IMR-90 (cell line): ENCODE data around the gene WAC. TPM values are rescaled to one million over a fixed set of nuclear protein-coding genes. Genes with fewer than 3 reads are reported as not detected.

Experiments
- ATAC-seq: fragments of 200-7000 bp; cut with Tn5 transposase; 2 replicates; pipeline ENCODE4 v1.9.1; 2020; ENCODE audit warnings: low read depth, mild to moderate bottlenecking, moderate library complexity
- BruUV-seq: library from RNA; stranded (reverse); fragments of 400-500 nt; replicated peaks from 2 replicates; lab custom pipeline; 2021; lab: Mats Ljungman, UMichigan
- CTCF ChIA-PET: fragments of 300-600 bp; formaldehyde crosslinking; extraction: SDS; loops from one replicate; lab custom pipeline; 2021; ENCODE audit warnings: antibody characterized with exemption; lab: Yijun Ruan, JAX
- POLR2A ChIA-PET: fragments of 300-600 bp; sonication (Branson Sonifier 250); formaldehyde crosslinking; loops from one replicate; lab custom pipeline; 2022; ENCODE audit warnings: antibody characterized with exemption; ENCODE audit not compliant: unreplicated experiment; lab: Charles Lee
- DNase-seq: peaks from one replicate; pipeline ENCODE4 v3.0.0; 2013
- H2AFZ ChIP-seq: replicated peaks from 2 replicates; pipeline ENCODE3; 2013; ENCODE audit warnings: low read length, mild to moderate bottlenecking; ENCODE audit not compliant: poor library complexity
- H2AK5ac ChIP-seq: 2 replicates; pipeline ENCODE4 v1.6.1; 2013; ENCODE audit warnings: low read depth, low read length, inconsistent platforms
- H2AK9ac ChIP-seq: replicated peaks from 2 replicates; pipeline ENCODE3; 2013; ENCODE audit warnings: mild to moderate bottlenecking, low read depth, low read length, moderate library complexity; ENCODE audit not compliant: poor library complexity
- H2BK120ac ChIP-seq: 2 replicates; pipeline ENCODE4 v1.6.1; 2013; ENCODE audit warnings: low read depth, low read length, inconsistent platforms
- H2BK15ac ChIP-seq: 3 replicates; pipeline ENCODE4 v1.6.1; 2013; ENCODE audit warnings: low read depth, low read length, inconsistent platforms
- H2BK20ac ChIP-seq: 2 replicates; pipeline ENCODE4 v1.6.1; 2013; ENCODE audit warnings: low read depth, mild to moderate bottlenecking, inconsistent platforms, low read length, moderate library complexity
- H2BK5ac ChIP-seq: 2 replicates; pipeline ENCODE4 v1.6.1; 2013; ENCODE audit warnings: mild to moderate bottlenecking, low read depth, low read length, inconsistent platforms; ENCODE audit not compliant: poor library complexity, severe bottlenecking
- H3K14ac ChIP-seq: replicated peaks from 2 replicates; pipeline ENCODE4 v1.6.1; 2013; ENCODE audit warnings: low read depth, low read length, inconsistent platforms
- H3K18ac ChIP-seq: 2 replicates; pipeline ENCODE4 v1.6.1; 2013; ENCODE audit warnings: low read depth, low read length, control low read depth
- H3K23ac ChIP-seq: 2 replicates; pipeline ENCODE4 v1.6.1; 2013; ENCODE audit warnings: low read depth, low read length, inconsistent platforms
- H3K27ac ChIP-seq: 2 replicates; pipeline ENCODE4 v1.5.1; 2013; ENCODE audit warnings: mild to moderate bottlenecking, control low read depth, low read length; ENCODE audit not compliant: insufficient read depth
- H3K27me3 ChIP-seq: 2 replicates; pipeline ENCODE4 v1.6.1; 2013; ENCODE audit warnings: low read length; ENCODE audit not compliant: control insufficient read depth, insufficient read depth
- H3K36me3 ChIP-seq: 2 replicates; pipeline ENCODE4 v1.6.1; 2013; ENCODE audit warnings: low read length, mixed read lengths; ENCODE audit not compliant: control insufficient read depth, insufficient read depth
- H3K4ac ChIP-seq: 2 replicates; pipeline ENCODE4 v1.6.1; 2013; ENCODE audit warnings: low read depth, low read length, inconsistent platforms
- H3K4me1 ChIP-seq: 2 replicates; pipeline ENCODE4 v1.6.1; 2013; ENCODE audit warnings: low read length, mixed read lengths; ENCODE audit not compliant: control insufficient read depth, insufficient read depth
- H3K4me2 ChIP-seq: 2 replicates; pipeline ENCODE4 v1.6.1; 2013; ENCODE audit warnings: low read depth, mild to moderate bottlenecking, control low read depth, low read length, moderate library complexity
- H3K4me3 ChIP-seq: 2 replicates; pipeline ENCODE4 v1.5.1; 2013; ENCODE audit warnings: low read depth, mild to moderate bottlenecking, control low read depth, low read length, moderate library complexity; ENCODE audit not compliant: insufficient read depth
- H3K56ac ChIP-seq: 2 replicates; pipeline ENCODE4 v1.6.1; 2013; ENCODE audit warnings: low read length, inconsistent platforms; ENCODE audit not compliant: insufficient read depth; ENCODE audit errors: extremely low read depth
- H3K79me1 ChIP-seq, 2 experiments: 2 replicates each; pipeline ENCODE4 v1.6.1; 2013; ENCODE audit warnings: low read length in 2 of 2, inconsistent platforms in 1 of 2, low read depth in 1 of 2
- H3K9ac ChIP-seq: 2 replicates; pipeline ENCODE4 v1.6.1; 2013; ENCODE audit warnings: low read depth, low read length, control low read depth
- H3K9me1 ChIP-seq: 2 replicates; pipeline ENCODE4 v1.6.1; 2013; ENCODE audit warnings: low read length, inconsistent platforms; ENCODE audit not compliant: insufficient read depth
- H3K9me3 ChIP-seq: 2 replicates; pipeline ENCODE4 v1.6.1; 2013; ENCODE audit warnings: low read length; ENCODE audit not compliant: control insufficient read depth, insufficient read depth
- H4K20me1 ChIP-seq: 2 replicates; pipeline ENCODE4 v1.6.1; 2013; ENCODE audit warnings: low read length, inconsistent platforms; ENCODE audit not compliant: insufficient read depth
- H4K5ac ChIP-seq: 2 replicates; pipeline ENCODE4 v1.6.1; 2013; ENCODE audit warnings: mild to moderate bottlenecking, low read depth, low read length, control low read depth
- H4K8ac ChIP-seq, 2 experiments: 2 replicates each; pipeline ENCODE4 v1.6.1; 2013; ENCODE audit warnings: low read depth in 2 of 2, low read length in 2 of 2, control low read depth in 1 of 2, inconsistent platforms in 1 of 2
- H4K91ac ChIP-seq: 2 replicates; pipeline ENCODE4 v1.6.1; 2013; ENCODE audit warnings: low read depth, low read length, inconsistent platforms; ENCODE audit not compliant: insufficient read depth
- BHLHE40 ChIP-seq: fragments of 150-350 bp; IDR thresholded peaks from 2 replicates; pipeline ENCODE4 v1.6.1; 2016; ENCODE audit warnings: mild to moderate bottlenecking, low read depth, low read length
- CTCF ChIP-seq: conservative IDR thresholded peaks from 2 replicates; pipeline ENCODE4 v1.5.1; 2012; ENCODE audit warnings: mild to moderate bottlenecking, low read depth, low read length, improper control_type of control experiment
- MAZ ChIP-seq: IDR thresholded peaks from 2 replicates; pipeline ENCODE4 v1.6.1; 2012; ENCODE audit warnings: low read depth, mild to moderate bottlenecking, low read length, improper control_type of control experiment, moderate library complexity, borderline replicate concordance
- MXI1 ChIP-seq: IDR thresholded peaks from 2 replicates; pipeline ENCODE4 v1.6.1; 2012; ENCODE audit warnings: low read depth, mild to moderate bottlenecking, low read length, moderate library complexity, borderline replicate concordance
- NFE2L2 ChIP-seq: fragments of 150-350 bp; IDR thresholded peaks from 2 replicates; pipeline ENCODE4 v1.6.1; 2016; ENCODE audit warnings: low read depth, mild to moderate bottlenecking, low read length
- RAD21 ChIP-seq: IDR thresholded peaks from 2 replicates; pipeline ENCODE4 v1.6.1; 2012; ENCODE audit warnings: low read length, improper control_type of control experiment
- RCOR1 ChIP-seq: IDR thresholded peaks from 2 replicates; pipeline ENCODE4 v1.6.1; 2012; ENCODE audit warnings: mild to moderate bottlenecking, low read length, improper control_type of control experiment; ENCODE audit not compliant: insufficient replicate concordance
- WGBS, 2 experiments: methylation state at CpG; one replicate each; pipeline versions ENCODE4 v1.1.5 to v1.1.7; 2013; ENCODE audit warnings: missing lambda C conversion rate in 2 of 2; ENCODE audit not compliant: insufficient read length in 1 of 2; ENCODE audit errors: extremely low coverage in 2 of 2; 5-methylcytosine and 5-hydroxymethylcytosine counted together
- dilution Hi-C: fragments of 300-500 bp; cut with HindIII; formaldehyde crosslinking; loops from one replicate; pipeline ENCODE4 v1.14.3; 2018; ENCODE audit warnings: low sequenced_read_pairs; ENCODE audit not compliant: unreplicated experiment
- in situ Hi-C: fragments of 300-500 bp; cut with MboI; formaldehyde crosslinking; loops from 3 replicates; pipeline ENCODE4 v1.14.3; 2019; ENCODE audit warnings: low sequenced_read_pairs, inconsistent platforms, mixed read lengths
- intact Hi-C: fragments of 100-400 bp; cut with micrococcal nuclease; formaldehyde crosslinking; loops from 2 replicates; pipeline ENCODE4 v1.10.0; 2022
- polyA plus RNA-seq, 3 experiments: library from polyadenylated mRNA; depleted of rRNA; stranded (reverse); fragments of >200 nt; gene quantifications; 2 replicates each; pipeline ENCODE4 v1.2.3, GENCODE V29; 2012; ENCODE audit warnings: low replicate concordance in 1 of 3
- total RNA-seq: library from RNA; depleted of rRNA; stranded (reverse); fragments of >200 nt; gene quantifications from 2 replicates; pipeline ENCODE4 v1.2.3, GENCODE V29; 2012
- TF ChIP-seq, protein P1 (sequence below): fragments of 150-350 bp; IDR thresholded peaks from 2 replicates; pipeline ENCODE4 v1.6.1; 2017; ENCODE audit warnings: mild to moderate bottlenecking, antibody characterized with exemption, low read length, low read depth
- TF ChIP-seq, protein P2 (sequence below): fragments of 150-350 bp; IDR thresholded peaks from 2 replicates; pipeline ENCODE4 v1.6.1; 2016; ENCODE audit warnings: low read depth, mild to moderate bottlenecking, low read length, moderate library complexity, borderline replicate concordance

WAC gene
- total and polyA plus RNA-seq, 2 of the 4 experiments (the other 2 are of a cell fraction) = 39.6 to 52.2 TPM

DNA sequence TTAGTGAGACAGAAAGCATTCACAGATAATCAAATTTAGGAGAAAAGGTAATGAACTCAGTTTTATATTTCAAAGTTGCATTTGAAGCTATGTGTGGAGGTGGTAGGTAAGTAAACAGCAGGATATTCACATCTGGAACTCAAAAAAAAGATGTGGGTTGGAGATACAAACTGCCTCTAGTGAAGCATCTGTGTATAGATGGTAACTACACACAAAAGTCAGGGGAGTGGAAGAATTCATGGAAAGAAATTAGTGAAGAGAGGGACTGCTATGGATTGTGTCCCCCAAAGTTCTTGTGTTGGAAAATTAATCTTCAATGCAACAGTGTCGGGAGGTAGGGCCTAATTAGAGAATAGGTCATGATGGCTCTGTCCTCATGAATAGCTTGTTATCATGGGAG lies 18.3 kb upstream of the WAC start:
- no peaks in the 10 kb centered on the region for H3K4me1 ChIP-seq
- H4K20me1 ChIP-seq = no peaks in the 10 kb centered on the region
- no peaks in the 10 kb centered on the region for H3K79me1 ChIP-seq
- H3K18ac ChIP-seq = no peak overlapping the region
- H3K9me1 ChIP-seq = no peaks in the 10 kb centered on the region
- no peak overlapping the region for H3K56ac ChIP-seq
- H2AK5ac ChIP-seq = no peak overlapping the region
- no peak overlapping the region for H4K91ac ChIP-seq
- intact Hi-C loops (no loop called here), in situ Hi-C loops (no loop called here), dilution Hi-C loops (no loop called here)
- no peak overlapping the region for H2BK120ac ChIP-seq
- H4K5ac ChIP-seq = no peak overlapping the region
- no peak overlapping the region for H2BK15ac ChIP-seq
- ATAC-seq (no peak), DNase-seq (no peak)
- no peak overlapping the region for H3K14ac ChIP-seq
- H3K36me3 ChIP-seq = no peaks in the 10 kb centered on the region
- no peak overlapping the region for H2AFZ ChIP-seq
- H3K9ac ChIP-seq = no peak overlapping the region
- no peak overlapping the region for H3K4me3 ChIP-seq
- no peaks in the 10 kb centered on the region for H3K9me3 ChIP-seq
- no CpG with 5 or more reads among the region's 1 CpG for WGBS, 2 experiments
- H3K4me2 ChIP-seq = no peak overlapping the region
- TF ChIP-seq RAD21 (no peak), MXI1 (no peak), NFE2L2 (no peak), BHLHE40 (no peak), RCOR1 (no peak), CTCF (no peak), MAZ (no peak)
- TF ChIP-seq, protein P1, sequence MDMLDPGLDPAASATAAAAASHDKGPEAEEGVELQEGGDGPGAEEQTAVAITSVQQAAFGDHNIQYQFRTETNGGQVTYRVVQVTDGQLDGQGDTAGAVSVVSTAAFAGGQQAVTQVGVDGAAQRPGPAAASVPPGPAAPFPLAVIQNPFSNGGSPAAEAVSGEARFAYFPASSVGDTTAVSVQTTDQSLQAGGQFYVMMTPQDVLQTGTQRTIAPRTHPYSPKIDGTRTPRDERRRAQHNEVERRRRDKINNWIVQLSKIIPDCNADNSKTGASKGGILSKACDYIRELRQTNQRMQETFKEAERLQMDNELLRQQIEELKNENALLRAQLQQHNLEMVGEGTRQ = no peak
- TF ChIP-seq, protein P2, sequence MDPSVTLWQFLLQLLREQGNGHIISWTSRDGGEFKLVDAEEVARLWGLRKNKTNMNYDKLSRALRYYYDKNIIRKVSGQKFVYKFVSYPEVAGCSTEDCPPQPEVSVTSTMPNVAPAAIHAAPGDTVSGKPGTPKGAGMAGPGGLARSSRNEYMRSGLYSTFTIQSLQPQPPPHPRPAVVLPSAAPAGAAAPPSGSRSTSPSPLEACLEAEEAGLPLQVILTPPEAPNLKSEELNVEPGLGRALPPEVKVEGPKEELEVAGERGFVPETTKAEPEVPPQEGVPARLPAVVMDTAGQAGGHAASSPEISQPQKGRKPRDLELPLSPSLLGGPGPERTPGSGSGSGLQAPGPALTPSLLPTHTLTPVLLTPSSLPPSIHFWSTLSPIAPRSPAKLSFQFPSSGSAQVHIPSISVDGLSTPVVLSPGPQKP = no peak
- H4K8ac ChIP-seq = no peak overlapping the region
- no peak overlapping the region for H3K27ac ChIP-seq
- H3K4ac ChIP-seq = no peak overlapping the region
- H2BK20ac ChIP-seq = no peak overlapping the region
- POLR2A ChIA-PET = no interaction called here
- CTCF ChIA-PET = no interaction called here
- H3K23ac ChIP-seq = no peak overlapping the region
- no peaks in the 10 kb centered on the region; the same call in 1 of the 2 replicates for H3K27me3 ChIP-seq
- H2AK9ac ChIP-seq = no peak overlapping the region
- H2BK5ac ChIP-seq = no peak overlapping the region
- BruUV-seq = no TSS peak
